ENCODE measurements around the gene TMEM231. TPM values are rescaled to one million over a fixed set of nuclear protein-coding genes. Genes with fewer than 3 reads are reported as not detected.

Gene TMEM231
- total and polyA plus RNA-seq, 2 donors: 2.2 to 4.5 TPM

- H3K4me3 ChIP-seq (ENCODE audit: low read length in 2 of 2): no peak overlapping the region
- WGBS: 98% methylated on average over 1 of the region's 1 CpG
- peaks cover 10 to 36% of the 10 kb centered on the region in 2 donors for H3K27me3 ChIP-seq (ENCODE audit: control insufficient read depth in 2 of 2, insufficient read depth in 1 of 2, low read length in 1 of 2)
- H3K36me3 ChIP-seq (ENCODE audit: control insufficient read depth in 2 of 2, insufficient read depth in 2 of 2, low read length in 1 of 2): no peaks in the 10 kb centered on the region
- H3K4me1 ChIP-seq (ENCODE audit: control insufficient read depth in 2 of 2, insufficient read depth in 2 of 2, low read length in 2 of 2): no peaks in the 10 kb centered on the region
- H3K27ac ChIP-seq (ENCODE audit: low read depth in 1 of 2, low read length in 1 of 2): no peak overlapping the region
- no peak for DNase-seq (ENCODE audit: low read depth in 6 of 9, low spot score in 9 of 9)
- H3K9me3 ChIP-seq (ENCODE audit: control insufficient read depth in 2 of 2, insufficient read depth in 1 of 2, low read length in 1 of 2): no peaks in the 10 kb centered on the region
Measured at GRCh38 chr16:75491876-75492275, 64.2 kb downstream of the TMEM231 start.

GRCh38 chr16:75488322-75488721 is 67.7 kb downstream of the TMEM231 start:
- Histone ChIP-seq H3K9me3 (ENCODE audit: control insufficient read depth in 2 of 2, insufficient read depth in 1 of 2, low read length in 1 of 2) (no peaks in the 10 kb centered on the region), H3K4me3 (ENCODE audit: low read length in 2 of 2) (no peak overlapping the region), H3K4me1 (ENCODE audit: control insufficient read depth in 2 of 2, insufficient read depth in 2 of 2, low read length in 2 of 2) (no peaks in the 10 kb centered on the region), H3K27me3 (ENCODE audit: control insufficient read depth in 2 of 2, insufficient read depth in 1 of 2, low read length in 1 of 2) (peaks cover 0 to 14% of the 10 kb centered on the region in 2 donors), H3K27ac (ENCODE audit: low read depth in 1 of 2, low read length in 1 of 2) (no peak overlapping the region), H3K36me3 (ENCODE audit: control insufficient read depth in 2 of 2, insufficient read depth in 2 of 2, low read length in 1 of 2) (no peaks in the 10 kb centered on the region)
- 97% methylated on average over 2 of the region's 2 CpGs for WGBS
- no peak for DNase-seq (ENCODE audit: low read depth in 6 of 9, low spot score in 9 of 9)

Other genes with a start within 250 kb of the TMEM231 start
- gene CFDP1, start 122.7 kb downstream of the TMEM231 start, total RNA-seq: 78.3 TPM
- 78.5 TPM for gene CFDP1, start 122.7 kb downstream of the TMEM231 start, polyA plus RNA-seq
- 18.8 TPM for gene TMEM170A, start 91.6 kb downstream of the TMEM231 start, total RNA-seq
- gene TMEM170A, start 91.6 kb downstream of the TMEM231 start, polyA plus RNA-seq: 11.1 TPM
- gene CHST6, start 60.8 kb downstream of the TMEM231 start, total RNA-seq: 0.09 TPM
- 0.87 TPM for gene CHST6, start 60.8 kb downstream of the TMEM231 start, polyA plus RNA-seq
- not detected for gene CHST5, start 20.1 kb downstream of the TMEM231 start, total RNA-seq
- gene CHST5, start 20.1 kb downstream of the TMEM231 start, polyA plus RNA-seq: 0.11 TPM
- 103 TPM for gene GABARAPL2, start 10.1 kb upstream of the TMEM231 start, total RNA-seq
- 223 TPM for gene GABARAPL2, start 10.1 kb upstream of the TMEM231 start, polyA plus RNA-seq
- gene ADAT1, start 67.0 kb upstream of the TMEM231 start, total RNA-seq: 23.2 TPM
- 22.2 TPM for gene ADAT1, start 67.0 kb upstream of the TMEM231 start, polyA plus RNA-seq
- 149 TPM for gene KARS1, start 91.4 kb upstream of the TMEM231 start, total RNA-seq
- 88.3 TPM for gene KARS1, start 91.4 kb upstream of the TMEM231 start, polyA plus RNA-seq
- 82.2 TPM for gene TERF2IP, start 91.5 kb upstream of the TMEM231 start, total RNA-seq
- gene TERF2IP, start 91.5 kb upstream of the TMEM231 start, polyA plus RNA-seq: 103 TPM
- not detected for gene CPHXL2, start 120.8 kb upstream of the TMEM231 start, total RNA-seq
- not detected for gene CPHXL2, start 120.8 kb upstream of the TMEM231 start, polyA plus RNA-seq
- gene DUXB, start 145.2 kb upstream of the TMEM231 start, total RNA-seq: not detected
- 0.14 TPM for gene DUXB, start 145.2 kb upstream of the TMEM231 start, polyA plus RNA-seq
- not detected for gene CPHXL, start 170.2 kb upstream of the TMEM231 start, total RNA-seq
- gene CPHXL, start 170.2 kb upstream of the TMEM231 start, polyA plus RNA-seq: 0.02 TPM